Upper lobe of left lung (tissue), 4 donors: ENCODE measurements around the gene GIT2.

ENCODE experiments used
- EP300 ChIP-seq, 4 donors: sonication (generic); formaldehyde crosslinking; IDR thresholded peaks; one replicate each; pipeline ENCODE4 v1.5.1; 2017; ENCODE audit warnings: antibody characterized with exemption in 4 of 4, control low read depth in 2 of 4
- POLR2A ChIP-seq, 4 donors: fragments of 450-650 bp; IDR thresholded peaks; one replicate each; pipeline ENCODE4 v1.5.1; 2016 to 2017; ENCODE audit warnings: antibody characterized with exemption in 4 of 4, mild to moderate bottlenecking in 2 of 4
- POLR2AphosphoS5 ChIP-seq, 2 donors: sonication (generic); formaldehyde crosslinking; IDR thresholded peaks; one replicate each; pipeline ENCODE4 v1.5.1; 2017; ENCODE audit warnings: antibody characterized with exemption in 2 of 2
- TF ChIP-seq, protein P1 (sequence below), 6 experiments: fragments of 450-650 bp in 4 of 6; fragments of 200-600 bp in 2 of 6; sonication (generic) in 2 of 6; IDR thresholded peaks; one replicate each; pipeline ENCODE4 v1.5.1; 2016 to 2019; ENCODE audit warnings: antibody characterized with exemption in 6 of 6

DNA sequence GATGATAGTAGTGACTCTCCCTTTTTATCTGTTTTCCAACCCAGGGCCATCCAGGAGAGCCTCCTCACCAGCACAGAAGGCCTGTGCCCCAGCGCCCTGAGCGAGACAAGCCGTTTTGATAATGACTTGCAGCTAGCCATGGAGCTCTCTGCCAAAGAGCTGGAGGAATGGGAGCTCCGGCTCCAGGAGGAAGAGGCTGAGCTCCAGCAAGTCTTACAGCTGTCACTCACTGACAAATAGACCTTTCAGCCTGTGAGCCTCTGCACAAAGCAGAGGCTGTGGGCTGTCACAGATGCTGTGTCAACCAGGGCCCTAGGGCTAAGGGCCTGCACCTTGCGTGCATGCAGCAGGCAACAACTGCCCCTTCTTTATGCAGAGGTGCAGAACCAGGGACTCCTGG, 41.1 kb upstream of the GIT2 start:
- TF ChIP-seq, protein P1, sequence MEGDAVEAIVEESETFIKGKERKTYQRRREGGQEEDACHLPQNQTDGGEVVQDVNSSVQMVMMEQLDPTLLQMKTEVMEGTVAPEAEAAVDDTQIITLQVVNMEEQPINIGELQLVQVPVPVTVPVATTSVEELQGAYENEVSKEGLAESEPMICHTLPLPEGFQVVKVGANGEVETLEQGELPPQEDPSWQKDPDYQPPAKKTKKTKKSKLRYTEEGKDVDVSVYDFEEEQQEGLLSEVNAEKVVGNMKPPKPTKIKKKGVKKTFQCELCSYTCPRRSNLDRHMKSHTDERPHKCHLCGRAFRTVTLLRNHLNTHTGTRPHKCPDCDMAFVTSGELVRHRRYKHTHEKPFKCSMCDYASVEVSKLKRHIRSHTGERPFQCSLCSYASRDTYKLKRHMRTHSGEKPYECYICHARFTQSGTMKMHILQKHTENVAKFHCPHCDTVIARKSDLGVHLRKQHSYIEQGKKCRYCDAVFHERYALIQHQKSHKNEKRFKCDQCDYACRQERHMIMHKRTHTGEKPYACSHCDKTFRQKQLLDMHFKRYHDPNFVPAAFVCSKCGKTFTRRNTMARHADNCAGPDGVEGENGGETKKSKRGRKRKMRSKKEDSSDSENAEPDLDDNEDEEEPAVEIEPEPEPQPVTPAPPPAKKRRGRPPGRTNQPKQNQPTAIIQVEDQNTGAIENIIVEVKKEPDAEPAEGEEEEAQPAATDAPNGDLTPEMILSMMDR (IDR thresholded peaks at IDR 0.05), result no peak
- TF ChIP-seq POLR2AphosphoS5 (IDR thresholded peaks at IDR 0.05) (no peak), EP300 (IDR thresholded peaks at IDR 0.05) (no peak), POLR2A (IDR thresholded peaks at IDR 0.05) (no peak)
